Upper lobe of left lung (tissue), 6 donors: ENCODE data around the gene SHD. TPM values are rescaled to one million over a fixed set of nuclear protein-coding genes. Genes with fewer than 3 reads are reported as not detected.

Experiments used
- ATAC-seq, 2 donors: fragments of 200-7000 bp; cut with Tn5 transposase; one replicate each; pipeline ENCODE4 v1.9.1; 2022; ENCODE audit warnings: mild to moderate bottlenecking in 2 of 2, moderate library complexity in 2 of 2; ENCODE audit not compliant: low FRiP score in 2 of 2
- DNase-seq, 2 donors: peaks; one replicate each; pipeline ENCODE4 v3.0.0-alpha.2; 2019 to 2020
- H3K27ac ChIP-seq, 4 donors: fragments of 200-600 bp; sonication (generic); one replicate each; pipeline ENCODE4 v1.5.1; 2016 to 2019
- H3K27me3 ChIP-seq, 4 donors: fragments of 200-600 bp; sonication (generic); one replicate each; pipeline ENCODE4 v1.5.1; 2017 to 2019
- H3K36me3 ChIP-seq, 4 donors: fragments of 200-600 bp; sonication (generic); one replicate each; pipeline ENCODE4 v1.5.1; 2016 to 2019
- H3K4me1 ChIP-seq, 4 donors: fragments of 200-600 bp; sonication (generic); one replicate each; pipeline ENCODE4 v1.5.1; 2018 to 2019
- H3K4me3 ChIP-seq, 4 donors: fragments of 200-600 bp; sonication (generic); one replicate each; pipeline ENCODE4 v1.5.1; 2017 to 2019; ENCODE audit warnings: mild to moderate bottlenecking in 2 of 4, moderate library complexity in 1 of 4
- H3K9me3 ChIP-seq, 4 donors: fragments of 200-600 bp; sonication (generic); one replicate each; pipeline ENCODE4 v1.5.1; 2018 to 2019
- CTCF ChIP-seq, 6 experiments: fragments of 450-650 bp in 4 of 6; fragments of 200-600 bp in 2 of 6; sonication (generic) in 2 of 6; IDR thresholded peaks; one replicate each; pipeline ENCODE4 v1.5.1; 2016 to 2019; ENCODE audit warnings: antibody characterized with exemption in 6 of 6
- EP300 ChIP-seq, 4 donors: sonication (generic); formaldehyde crosslinking; IDR thresholded peaks; one replicate each; pipeline ENCODE4 v1.5.1; 2017; ENCODE audit warnings: antibody characterized with exemption in 4 of 4, control low read depth in 2 of 4
- POLR2A ChIP-seq, 4 donors: fragments of 450-650 bp; IDR thresholded peaks; one replicate each; pipeline ENCODE4 v1.5.1; 2016 to 2017; ENCODE audit warnings: antibody characterized with exemption in 4 of 4, mild to moderate bottlenecking in 2 of 4
- POLR2AphosphoS5 ChIP-seq, 2 donors: sonication (generic); formaldehyde crosslinking; IDR thresholded peaks; one replicate each; pipeline ENCODE4 v1.5.1; 2017; ENCODE audit warnings: antibody characterized with exemption in 2 of 2
- WGBS, 2 donors: methylation state at CpG; one replicate each; pipeline ENCODE4 v1.1.5; 2017 to 2018; 5-methylcytosine and 5-hydroxymethylcytosine counted together
- total RNA-seq, 6 donors: library from RNA; depleted of rRNA in 4 of 6; stranded (reverse); fragments of >200 nt in 4 of 6; gene quantifications; one replicate each; pipeline versions ENCODE4 v1.1.0 to v1.2.1, GENCODE V29; 2016 to 2021
- donor health status: DM: no; HTN: no; CAD: no; lungs with moderate emphysema.
- donor health status: DM: no; HTN: yes; CAD: no; lungs with severe emphysema.

The SHD gene
- total RNA-seq, 6 donors from 2014 or later, result 0.98 TPM; not detected in 5

- ATAC-seq, result no peak
- 6 to 32% methylated on average over 3 to 4 of the region's 4 CpGs for WGBS, 2 donors
Observed at GRCh38 chr19:4278010-4278409, 1.1 kb upstream of the SHD start.

GRCh38 chr19:4279267-4279529 is 132 bp downstream of the SHD start:
- WGBS, 2 donors, result 0% methylated on average over 7 to 18 of the region's 30 CpGs
- Histone ChIP-seq H3K36me3 (no peaks in the 10 kb centered on the region), H3K27ac (no peak overlapping the region), H3K4me1 (peaks cover 11 to 19% (median 13%) of the 10 kb centered on the region in 4 donors), H3K9me3 (no peaks in the 10 kb centered on the region), H3K27me3 (peaks cover 2 to 29% (median 16%) of the 10 kb centered on the region in 4 donors), H3K4me3 (peak overlapping the region in 2 of 4 donors; percentile 3 to 30)
- DNase-seq (no peak), ATAC-seq (no peak)
- TF ChIP-seq CTCF (IDR thresholded peaks at IDR 0.05) (no peak), POLR2AphosphoS5 (IDR thresholded peaks at IDR 0.05) (no peak), EP300 (IDR thresholded peaks at IDR 0.05) (no peak), POLR2A (IDR thresholded peaks at IDR 0.05) (no peak)

More at GRCh38 chr19:4278010-4278409, 1.1 kb upstream of the SHD start:
- TF ChIP-seq EP300 (IDR thresholded peaks at IDR 0.05) (no peak), CTCF (IDR thresholded peaks at IDR 0.05) (no peak), POLR2A (IDR thresholded peaks at IDR 0.05) (no peak), POLR2AphosphoS5 (IDR thresholded peaks at IDR 0.05) (no peak)
- no peak overlapping the region for H3K4me3 ChIP-seq
- H3K27me3 ChIP-seq, result peaks cover 2 to 29% (median 16%) of the 10 kb centered on the region in 4 donors
- H3K36me3 ChIP-seq, result no peaks in the 10 kb centered on the region
- DNase-seq, result no peak
- peaks cover 11 to 19% (median 13%) of the 10 kb centered on the region in 4 donors for H3K4me1 ChIP-seq
- H3K27ac ChIP-seq, result no peak overlapping the region
- no peaks in the 10 kb centered on the region for H3K9me3 ChIP-seq

GRCh38 chr19:4279530-4280422 is 710 bp downstream of the SHD start:
- ATAC-seq (no peak), DNase-seq (peak in 1 of 2 donors; percentile 76)
- H3K4me1 ChIP-seq, result peaks cover 11 to 19% (median 13%) of the 10 kb centered on the region in 4 donors
- H3K4me3 ChIP-seq, result peak overlapping the region in 2 of 4 donors; percentile 3 to 30
- peaks cover 2 to 29% (median 16%) of the 10 kb centered on the region in 4 donors for H3K27me3 ChIP-seq
- no peak for TF ChIP-seq EP300 (IDR thresholded peaks at IDR 0.05)
- TF ChIP-seq POLR2A (IDR thresholded peaks at IDR 0.05), result no peak
- TF ChIP-seq POLR2AphosphoS5 (IDR thresholded peaks at IDR 0.05), result no peak
- no peak for TF ChIP-seq CTCF (IDR thresholded peaks at IDR 0.05)
- 4 to 6% methylated on average over 20 to 39 of the region's 71 CpGs for WGBS, 2 donors
- no peaks in the 10 kb centered on the region for H3K36me3 ChIP-seq
- no peaks in the 10 kb centered on the region for H3K9me3 ChIP-seq
- H3K27ac ChIP-seq, result no peak overlapping the region

DNA sequence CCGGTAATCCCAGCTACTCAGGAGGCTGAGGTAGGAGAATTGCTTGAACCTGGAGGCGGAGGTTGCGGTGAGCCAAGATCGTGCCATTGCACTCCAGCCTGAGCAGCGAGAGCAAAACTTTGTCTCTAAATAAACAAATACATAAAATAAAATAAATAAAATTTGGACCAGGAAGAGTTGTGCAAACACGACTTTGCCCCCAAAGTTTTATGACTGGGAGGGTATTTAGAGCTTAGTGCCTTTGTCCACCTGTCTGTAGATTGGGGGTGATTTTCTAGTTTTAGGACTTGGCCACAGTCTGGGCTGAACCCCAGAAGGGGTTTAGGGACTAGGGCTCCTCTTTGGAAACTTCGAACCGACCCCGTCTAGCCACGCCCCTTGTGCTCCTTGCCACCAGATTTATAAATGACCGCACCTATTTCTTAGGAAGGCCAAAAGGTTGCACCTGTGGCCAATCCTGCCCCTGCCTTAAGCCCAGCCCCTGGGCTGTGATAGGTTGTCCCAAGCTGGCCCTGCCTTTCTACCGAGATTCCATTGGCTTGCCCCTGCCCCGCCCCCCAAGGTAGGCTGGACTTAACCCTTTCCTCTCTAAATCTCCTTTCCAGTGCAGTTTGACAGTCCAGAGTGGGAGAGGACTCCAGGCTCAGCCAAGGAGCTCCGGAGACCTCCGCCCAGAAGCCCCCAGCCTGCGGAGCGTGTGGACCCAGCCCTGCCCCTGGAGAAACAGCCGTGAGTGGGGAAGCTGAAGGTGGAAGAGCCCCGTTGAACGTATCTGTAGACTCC is 5.3 kb downstream of the SHD start:
- Histone ChIP-seq H3K4me1 (peaks cover 4 to 9% (median 7%) of the 10 kb centered on the region in 4 donors), H3K27ac (no peak overlapping the region), H3K27me3 (peaks cover 0 to 15% (median 8%) of the 10 kb centered on the region in 4 donors), H3K36me3 (no peaks in the 10 kb centered on the region), H3K4me3 (no peak overlapping the region), H3K9me3 (no peaks in the 10 kb centered on the region)
- no peak for DNase-seq
- ATAC-seq, result no peak
- WGBS, 2 donors, result 40 to 42% methylated on average over 20 of the region's 20 CpGs
- TF ChIP-seq POLR2A (IDR thresholded peaks at IDR 0.05), result no peak
- no peak for TF ChIP-seq CTCF (IDR thresholded peaks at IDR 0.05)
- no peak for TF ChIP-seq EP300 (IDR thresholded peaks at IDR 0.05)
- TF ChIP-seq POLR2AphosphoS5 (IDR thresholded peaks at IDR 0.05), result no peak
